H1 (cell line): Measurements from ENCODE around the gene ARID5B. TPM values are rescaled to one million over a fixed set of nuclear protein-coding genes. Genes with fewer than 3 reads are reported as not detected.

Experiments used
- CTCF ChIA-PET: fragments of 300-600 bp; sonication (Branson Sonifier 250); formaldehyde crosslinking; loops from one replicate; lab custom pipeline; 2021; ENCODE audit not compliant: partially characterized antibody; lab: Charles Lee
- POLR2A ChIA-PET: fragments of 300-600 bp; sonication (Branson Sonifier 250); formaldehyde crosslinking; loops from one replicate; lab custom pipeline; 2021; ENCODE audit warnings: inconsistent platforms; ENCODE audit not compliant: partially characterized antibody; lab: Charles Lee
- DNase-seq, 2 experiments: peaks; one replicate each; pipeline versions ENCODE4 v3.0.0 to v3.0.0-alpha.2; 2010 to 2022; ENCODE audit warnings: low spot score in 2 of 2, low read depth in 1 of 2, mixed read lengths in 1 of 2
- FAIRE-seq: peaks from 2 replicates; lab custom pipeline; 2011; peaks lifted over from hg19 to GRCh38; lab: Jason Lieb, UNC
- H2AFZ ChIP-seq: 2 replicates; pipeline ENCODE4 v1.8.1; 2012; ENCODE audit warnings: low read length, inconsistent platforms
- H2AK5ac ChIP-seq: 2 replicates; pipeline ENCODE4 v1.6.1; 2013; ENCODE audit warnings: low read depth, low read length
- H2BK120ac ChIP-seq: replicated peaks from 2 replicates; pipeline ENCODE3; 2013; ENCODE audit warnings: low read depth, low read length, inconsistent platforms
- H2BK12ac ChIP-seq: 2 replicates; pipeline ENCODE4 v1.6.1; 2013; ENCODE audit warnings: low read depth, low read length
- H2BK15ac ChIP-seq: 2 replicates; pipeline ENCODE4 v1.6.1; 2013; ENCODE audit warnings: low read length
- H2BK20ac ChIP-seq: 2 replicates; pipeline ENCODE4 v1.6.1; 2013; ENCODE audit warnings: low read length
- H2BK5ac ChIP-seq: 2 replicates; pipeline ENCODE4 v1.6.1; 2013; ENCODE audit warnings: low read depth, low read length
- H3K14ac ChIP-seq: 2 replicates; pipeline ENCODE4 v1.6.1; 2013; ENCODE audit warnings: inconsistent platforms; ENCODE audit not compliant: insufficient read length
- H3K18ac ChIP-seq: 2 replicates; pipeline ENCODE4 v1.6.1; 2013; ENCODE audit warnings: low read length; ENCODE audit errors: extremely low read depth
- H3K23ac ChIP-seq: 2 replicates; pipeline ENCODE4 v1.6.1; 2013; ENCODE audit warnings: inconsistent platforms; ENCODE audit not compliant: insufficient read length
- H3K23me2 ChIP-seq: 2 replicates; pipeline ENCODE4 v1.6.1; 2013; ENCODE audit warnings: low read depth, low read length
- H3K27ac ChIP-seq: 2 replicates; pipeline ENCODE4 v1.6.1; 2011; ENCODE audit warnings: low read depth, low read length, inconsistent platforms
- H3K27me3 ChIP-seq, 4 experiments: replicated peaks in 1 of 4; 1 replicate in 1 of 4; 2 replicates in 3 of 4; pipeline versions ENCODE4 v1.6.1 to v1.8.1; 2011 to 2013; ENCODE audit warnings: low read length in 3 of 4, mild to moderate bottlenecking in 3 of 4, inconsistent platforms in 2 of 4, mixed read lengths in 2 of 4, moderate library complexity in 1 of 4; ENCODE audit not compliant: control insufficient read depth in 3 of 4, insufficient read depth in 3 of 4; ENCODE audit errors: extremely low read depth in 1 of 4
- H3K36me3 ChIP-seq, 4 experiments: 2 replicates each; pipeline versions ENCODE4 v1.6.1 to v1.8.1; 2011 to 2013; ENCODE audit warnings: mild to moderate bottlenecking in 4 of 4, low read length in 3 of 4, moderate library complexity in 2 of 4, control low read depth in 1 of 4, inconsistent platforms in 1 of 4; ENCODE audit not compliant: insufficient read depth in 4 of 4, control insufficient read depth in 2 of 4
- H3K4ac ChIP-seq: replicated peaks from 2 replicates; pipeline ENCODE3; 2013; ENCODE audit warnings: low read length, low read depth, mixed read lengths, inconsistent platforms; ENCODE audit not compliant: insufficient read length
- H3K4me1 ChIP-seq, 4 experiments: replicated peaks in 1 of 4; 1 replicate in 1 of 4; 2 replicates in 3 of 4; pipeline versions ENCODE4 v1.6.1 to v1.8.1; 2011 to 2013; ENCODE audit warnings: low read length in 3 of 4, inconsistent platforms in 2 of 4, mixed read lengths in 1 of 4; ENCODE audit not compliant: insufficient read depth in 4 of 4, control insufficient read depth in 3 of 4
- H3K4me2 ChIP-seq, 2 experiments: 2 replicates each; pipeline versions ENCODE4 v1.6.1 to v1.8.1; 2011 to 2013; ENCODE audit warnings: low read depth in 2 of 2, low read length in 2 of 2, control low read depth in 1 of 2, inconsistent platforms in 1 of 2, mild to moderate bottlenecking in 1 of 2; ENCODE audit not compliant: insufficient read depth in 1 of 2
- H3K4me3 ChIP-seq, 4 experiments: fragments of 200-600, 300-600 bp in 1 of 4; sonication (generic), shearing (Covaris generic), sonication (Bioruptor Twin) in 1 of 4; 2 replicates each; pipeline versions ENCODE4 v1.5.1 to v1.8.1; 2011 to 2016; ENCODE audit warnings: low read length in 4 of 4, low read depth in 3 of 4, control low read depth in 2 of 4, inconsistent platforms in 2 of 4, mild to moderate bottlenecking in 2 of 4, mixed read lengths in 1 of 4, moderate library complexity in 1 of 4; ENCODE audit not compliant: insufficient read depth in 2 of 4; ENCODE audit errors: extremely low read depth in 1 of 4
- H3K56ac ChIP-seq: replicated peaks from 2 replicates; pipeline ENCODE3; 2013; ENCODE audit warnings: low read depth, mild to moderate bottlenecking, mixed read lengths, low read length, inconsistent platforms; ENCODE audit not compliant: insufficient read length
- H3K79me1 ChIP-seq: 2 replicates; pipeline ENCODE4 v1.6.1; 2013; ENCODE audit warnings: low read depth, low read length, control low read depth
- H3K79me2 ChIP-seq, 2 experiments: 2 replicates each; pipeline versions ENCODE4 v1.6.1 to v1.8.1; 2012 to 2013; ENCODE audit warnings: low read length in 2 of 2, mild to moderate bottlenecking in 2 of 2, inconsistent platforms in 1 of 2; ENCODE audit not compliant: insufficient read depth in 2 of 2, control insufficient read depth in 1 of 2
- H3K9ac ChIP-seq, 4 experiments: replicated peaks in 1 of 4; 1 replicate in 1 of 4; 2 replicates in 3 of 4; pipeline versions ENCODE4 v1.6.1 to v1.8.1; 2011 to 2013; ENCODE audit warnings: low read depth in 3 of 4, low read length in 3 of 4, control low read depth in 2 of 4, mild to moderate bottlenecking in 2 of 4, moderate library complexity in 2 of 4, inconsistent platforms in 1 of 4; ENCODE audit errors: extremely low read depth in 1 of 4
- H3K9me3 ChIP-seq, 2 experiments: 2 replicates each; pipeline versions ENCODE4 v1.6.1 to v1.8.1; 2012 to 2013; ENCODE audit warnings: mild to moderate bottlenecking in 2 of 2, moderate library complexity in 2 of 2, control low read depth in 1 of 2, inconsistent platforms in 1 of 2, low read depth in 1 of 2, low read length in 1 of 2, mixed read lengths in 1 of 2; ENCODE audit not compliant: insufficient read depth in 2 of 2
- H4K20me1 ChIP-seq, 2 experiments: replicated peaks in 1 of 2; 2 replicates each; pipeline versions ENCODE3 to v1.8.1; 2011 to 2013; ENCODE audit warnings: inconsistent platforms in 2 of 2, low read length in 2 of 2, mild to moderate bottlenecking in 1 of 2; ENCODE audit not compliant: insufficient read depth in 2 of 2, control insufficient read depth in 1 of 2
- H4K5ac ChIP-seq: 2 replicates; pipeline ENCODE4 v1.6.1; 2013; ENCODE audit warnings: low read length, low read depth, mixed read lengths, inconsistent platforms; ENCODE audit not compliant: insufficient read length
- H4K8ac ChIP-seq: 2 replicates; pipeline ENCODE4 v1.8.0; 2013; ENCODE audit warnings: mild to moderate bottlenecking, moderate library complexity, low read length, inconsistent platforms; ENCODE audit not compliant: insufficient read depth; ENCODE audit errors: extremely low read depth
- H4K91ac ChIP-seq: replicated peaks from 2 replicates; pipeline ENCODE3; 2013; ENCODE audit warnings: low read length, mixed read lengths, inconsistent platforms; ENCODE audit not compliant: insufficient read length
- BCL11A ChIP-seq, 2 experiments: IDR thresholded peaks; one replicate each; pipeline ENCODE4 v1.6.1; 2011; ENCODE audit warnings: low read depth in 2 of 2, low read length in 2 of 2, mild to moderate bottlenecking in 2 of 2
- CBX8 ChIP-seq: fragments of 300-800, 300-1000 bp; sonication (generic); IDR thresholded peaks from 2 replicates; pipeline ENCODE4 v1.7.1; 2016; ENCODE audit warnings: low read depth, low read length, borderline replicate concordance
- CEBPB ChIP-seq: IDR thresholded peaks from 2 replicates; pipeline ENCODE4 v1.6.1; 2012; ENCODE audit warnings: low read depth, low read length
- CHD1 ChIP-seq: IDR thresholded peaks from 2 replicates; pipeline ENCODE4 v1.6.1; 2012; ENCODE audit warnings: low read depth, low read length, improper control_type of control experiment
- GTF2F1 ChIP-seq: IDR thresholded peaks from 2 replicates; pipeline ENCODE4 v1.6.1; 2012; ENCODE audit warnings: low read depth, low read length, improper control_type of control experiment, borderline replicate concordance
- KDM1A ChIP-seq: fragments of 200-600, 300-600 bp; sonication (generic); IDR thresholded peaks from 2 replicates; pipeline ENCODE4 v1.7.1; 2016; ENCODE audit warnings: mild to moderate bottlenecking, low read length, borderline replicate concordance
- PHF8 ChIP-seq: fragments of 200-600 bp; sonication (generic); conservative IDR thresholded peaks from 2 replicates; pipeline ENCODE4 v1.7.1; 2012; ENCODE audit warnings: low read depth, mild to moderate bottlenecking, inconsistent platforms, low read length, moderate library complexity
- RAD21 ChIP-seq, 2 experiments: IDR thresholded peaks in 1 of 2; conservative IDR thresholded peaks in 1 of 2; 2 replicates each; pipeline ENCODE4 v1.6.1; 2011; ENCODE audit warnings: low read depth in 2 of 2, low read length in 2 of 2, improper control_type of control experiment in 1 of 2, inconsistent platforms in 1 of 2, mild to moderate bottlenecking in 1 of 2, moderate library complexity in 1 of 2
- SP1 ChIP-seq: IDR thresholded peaks from 2 replicates; pipeline ENCODE4 v1.6.1; 2011; ENCODE audit warnings: low read depth, low read length
- SUZ12 ChIP-seq: fragments of 200-600 bp; sonication (generic); IDR thresholded peaks from 2 replicates; pipeline ENCODE4 v1.6.1; 2012; ENCODE audit warnings: mild to moderate bottlenecking, inconsistent platforms, low read length, moderate library complexity, mixed read lengths
- TAF1 ChIP-seq: IDR thresholded peaks from 2 replicates; pipeline ENCODE4 v1.6.1; 2011; ENCODE audit warnings: mild to moderate bottlenecking, low read depth, low read length
- ZNF274 ChIP-seq: IDR thresholded peaks from 2 replicates; pipeline ENCODE4 v1.7.0; 2012; ENCODE audit warnings: low read length, borderline replicate concordance; ENCODE audit errors: extremely low read depth
- WGBS, 2 experiments: shearing (Covaris generic) in 1 of 2; methylation state at CpG; one replicate each; pipeline versions ENCODE4 v1.1.6 to v1.1.7; 2013 to 2015; ENCODE audit warnings: low lambda C conversion rate in 2 of 2, mixed read lengths in 2 of 2, inconsistent platforms in 1 of 2, low coverage in 1 of 2, missing lambda C conversion rate in 1 of 2; ENCODE audit not compliant: insufficient replicate concordance in 2 of 2, insufficient coverage in 1 of 2, insufficient read length in 1 of 2; ENCODE audit errors: extremely low coverage in 1 of 2, missing lambda C conversion rate in 1 of 2; 5-methylcytosine and 5-hydroxymethylcytosine counted together
- polyA plus RNA-seq, 7 experiments: library from polyadenylated mRNA; depleted of rRNA in 3 of 7; stranded (reverse) in 5 of 7; unstranded in 2 of 7; fragments of >200 nt in 5 of 7; fragments of 200-250 nt in 2 of 7; gene quantifications; 1 replicate in 5 of 7; 2 replicates in 1 of 7; 4 replicates in 1 of 7; pipeline versions ENCODE4 v1.2.1 to v1.2.3, GENCODE V29; 2011 to 2013; ENCODE audit warnings: missing spikeins in 2 of 7, mixed read lengths in 2 of 7
- total RNA-seq: library from RNA; stranded (reverse); fragmentation: NEBNext Ultra II Directional; extraction: Animal tissue kit (Norgen Biotek cat#: 25700); gene quantifications from 2 replicates; pipeline ENCODE4 v1.2.1, GENCODE V29; 2021

The ARID5B gene
- total and polyA plus RNA-seq, 2 of the 8 experiments (the other 6 are each of a cell fraction or from before 2014, with no cell fraction given) = 0.21 to 1.1 TPM

- Histone ChIP-seq H2AK5ac (no peak overlapping the region), H3K27me3 (no peaks in the 10 kb centered on the region), H2BK12ac (no peak overlapping the region), H3K23ac (no peak overlapping the region), H3K79me1 (no peaks in the 10 kb centered on the region), H3K4me3 (no peak overlapping the region), H3K4me1 (no peaks in the 10 kb centered on the region), H3K9ac (no peak overlapping the region), H4K20me1 (no peaks in the 10 kb centered on the region), H2BK15ac (no peak overlapping the region), H3K23me2 (no peaks in the 10 kb centered on the region; the same call in 1 of the 2 replicates), H4K91ac (no peak overlapping the region), H3K4ac (no peak overlapping the region), H3K18ac (no peak overlapping the region), H3K27ac (no peak overlapping the region), H4K8ac (no peak overlapping the region), H3K4me2 (no peak overlapping the region), H3K36me3 (no peaks in the 10 kb centered on the region), H3K56ac (no peak overlapping the region), H2BK20ac (no peak overlapping the region), H2BK5ac (no peak overlapping the region), H2AFZ (no peak overlapping the region), H2BK120ac (no peak overlapping the region), H4K5ac (no peak overlapping the region), H3K9me3 (no peaks in the 10 kb centered on the region), H3K14ac (no peak overlapping the region), H3K79me2 (no peaks in the 10 kb centered on the region)
- FAIRE-seq (no peak), DNase-seq (no peak)
- ChIA-PET CTCF (interaction anchor here (1.6 kb wide), 1 partner anchor 19 kb away, joined by 4 read pairs; no protein-coding TSS in a partner anchor), POLR2A (no interaction called here)
- no peak for TF ChIP-seq BCL11A (IDR thresholded peaks at IDR 0.05; ENCODE audit: low read depth in 2 of 2, low read length in 2 of 2)
- TF ChIP-seq CHD1 = no peak
- TF ChIP-seq GTF2F1 = no peak
- TF ChIP-seq ZNF274 = no peak
- no peak for TF ChIP-seq RAD21 (IDR thresholded peaks at IDR 0.05 in 1 of 2, conservative IDR thresholded peaks at IDR 0.05 in 1 of 2; ENCODE audit: low read depth in 2 of 2, low read length in 2 of 2)
- no peak for TF ChIP-seq TAF1
- TF ChIP-seq CEBPB = no peak
- TF ChIP-seq SP1 = no peak
- TF ChIP-seq PHF8 = no peak
- TF ChIP-seq KDM1A = no peak
- no peak for TF ChIP-seq SUZ12
- no peak for TF ChIP-seq CBX8
- WGBS, 2 experiments = 98% methylated on average over 3 of the region's 3 CpGs; no CpG with 5 or more reads in 1 of the 2 experiments
Measured at GRCh38 chr10:62057359-62057758, 155.9 kb downstream of the ARID5B start.
